HG02885 (cell line): ENCODE data around the gene LEFTY1.
"Not testable (repeated sequence)": the region's sequence is repeated elsewhere in the genome, so short reads cannot be mapped to it uniquely, and the experiment has no call there.

Source experiments
- ATAC-seq: cut with Tn5 transposase; IDR thresholded peaks from one replicate; pipeline ENCODE4 v1.9.1; 2021; ENCODE audit warnings: mild to moderate bottlenecking; ENCODE audit not compliant: unreplicated experiment, poor library complexity

LEFTY1 gene, protein sequence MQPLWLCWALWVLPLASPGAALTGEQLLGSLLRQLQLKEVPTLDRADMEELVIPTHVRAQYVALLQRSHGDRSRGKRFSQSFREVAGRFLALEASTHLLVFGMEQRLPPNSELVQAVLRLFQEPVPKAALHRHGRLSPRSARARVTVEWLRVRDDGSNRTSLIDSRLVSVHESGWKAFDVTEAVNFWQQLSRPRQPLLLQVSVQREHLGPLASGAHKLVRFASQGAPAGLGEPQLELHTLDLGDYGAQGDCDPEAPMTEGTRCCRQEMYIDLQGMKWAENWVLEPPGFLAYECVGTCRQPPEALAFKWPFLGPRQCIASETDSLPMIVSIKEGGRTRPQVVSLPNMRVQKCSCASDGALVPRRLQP

DNA sequence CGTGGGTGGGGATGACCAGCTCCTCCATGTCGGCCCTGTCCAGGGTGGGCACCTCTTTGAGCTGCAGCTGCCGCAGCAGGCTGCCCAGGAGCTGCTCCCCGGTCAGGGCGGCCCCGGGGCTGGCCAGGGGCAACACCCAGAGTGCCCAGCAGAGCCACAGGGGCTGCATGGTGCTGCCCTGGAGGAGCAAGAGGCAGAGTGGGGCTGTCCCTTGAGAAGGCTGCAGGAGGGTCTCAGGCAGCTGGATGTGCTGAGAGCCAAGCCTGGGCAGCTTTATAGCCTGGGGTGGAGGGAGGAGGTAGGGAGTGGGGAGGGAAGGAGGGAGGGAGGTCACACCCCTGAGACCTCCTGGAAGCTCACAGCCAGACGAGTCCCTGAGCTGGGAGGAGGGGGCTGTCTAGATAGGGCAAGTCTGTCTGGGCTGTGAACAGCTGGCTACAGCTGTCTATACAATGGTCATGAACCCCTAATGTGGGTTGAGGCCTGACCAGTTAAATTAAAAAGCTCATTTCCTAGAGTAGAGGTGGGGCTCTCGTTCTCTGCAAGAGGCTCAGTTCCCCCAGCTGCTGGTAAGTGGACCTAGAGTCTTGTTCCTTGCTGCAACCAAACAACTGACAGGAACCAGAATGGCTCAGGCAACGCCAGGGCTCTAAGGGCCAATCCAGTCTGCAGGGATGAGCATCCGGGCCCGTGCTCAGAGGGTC lies at the start of gene LEFTY1:
TSS of gene LEFTY1 (minus strand) at position 249 of the 704 bp plus-strand sequence. CDS start at position 169, 80 bp downstream.
- no peak for ATAC-seq

DNA sequence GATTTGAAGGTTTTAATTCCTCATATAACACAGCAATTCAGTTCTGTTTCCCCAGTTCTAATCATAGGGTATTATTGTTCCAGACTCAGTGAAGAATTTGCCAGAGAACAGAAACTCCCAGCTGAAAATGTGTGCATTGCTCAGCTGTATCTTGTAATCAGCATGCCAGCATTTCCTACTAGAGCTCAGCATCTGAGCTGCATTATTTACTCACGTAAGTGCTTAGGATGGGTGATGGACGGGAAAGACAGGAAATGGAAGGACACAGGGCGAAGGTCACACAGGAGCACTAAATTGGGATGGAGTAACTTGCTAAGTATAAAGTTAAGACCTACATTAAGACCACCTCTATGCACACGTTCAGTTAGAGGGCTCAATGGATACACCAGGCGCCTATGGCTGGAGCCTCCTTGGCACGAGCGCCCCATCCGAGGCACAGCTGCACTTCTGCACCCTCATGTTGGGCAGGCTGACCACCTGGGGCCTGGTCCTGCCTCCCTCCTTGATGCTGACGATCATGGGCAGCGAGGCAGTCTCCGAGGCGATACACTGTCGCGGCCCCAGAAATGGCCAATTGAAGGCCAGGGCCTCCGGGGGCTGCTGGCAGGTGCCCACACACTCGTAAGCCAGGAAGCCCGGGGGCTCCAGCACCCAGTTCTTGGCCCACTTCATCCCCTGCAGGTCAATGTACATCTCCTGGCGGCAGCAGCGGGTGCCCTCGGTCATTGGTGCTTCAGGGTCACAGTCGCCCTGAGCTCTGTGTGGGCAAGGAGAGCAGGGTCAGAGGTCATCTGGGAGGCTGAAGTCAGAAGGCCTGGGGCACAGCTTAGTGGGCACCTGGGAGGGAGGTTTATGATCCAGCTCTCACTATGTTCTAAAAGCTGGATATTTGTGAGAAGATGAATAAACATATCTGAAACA lies 48.4 kb upstream of the LEFTY1 start:
- ATAC-seq: no peak

DNA sequence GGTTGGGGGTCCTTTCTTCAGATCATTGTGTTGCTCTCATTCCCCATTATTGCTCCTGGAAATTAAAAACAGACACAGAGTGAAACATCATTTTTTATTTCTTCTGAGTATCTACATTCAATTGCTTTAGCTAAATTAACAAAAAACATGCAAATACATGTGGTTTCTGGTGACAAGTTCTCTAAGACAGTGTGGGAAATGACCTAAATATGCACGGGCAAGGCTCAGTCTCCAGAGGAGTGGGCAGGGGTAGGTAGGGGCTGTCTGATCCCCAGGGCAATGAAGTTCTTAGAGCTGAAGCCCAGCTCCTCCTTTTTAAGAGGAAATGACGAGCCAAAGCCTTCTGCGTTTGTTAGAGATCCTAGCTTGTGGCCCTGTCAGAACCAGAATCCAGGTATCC lies 47.6 kb upstream of the LEFTY1 start:
- no peak for ATAC-seq

DNA sequence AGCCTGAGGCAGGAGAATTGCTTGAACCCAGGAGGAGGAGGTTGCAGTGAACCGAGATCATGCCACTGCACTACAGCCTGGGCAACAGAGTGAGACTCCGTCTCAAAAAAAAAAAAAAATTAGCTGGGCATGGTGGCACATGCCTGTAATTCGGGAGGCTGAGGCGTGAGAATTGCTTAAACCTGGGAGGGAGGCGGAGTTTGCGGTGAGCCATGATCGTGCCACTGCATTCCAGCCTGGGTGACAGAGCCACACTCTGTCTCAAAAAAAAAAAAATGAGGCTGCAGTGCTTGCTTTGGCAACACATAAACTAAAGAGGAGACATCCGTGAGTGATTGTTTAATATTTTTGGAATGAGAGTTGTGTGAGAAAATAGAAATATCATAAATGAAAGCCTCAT lies 47.1 kb upstream of the LEFTY1 start:
- ATAC-seq: not testable (repeated sequence)

DNA sequence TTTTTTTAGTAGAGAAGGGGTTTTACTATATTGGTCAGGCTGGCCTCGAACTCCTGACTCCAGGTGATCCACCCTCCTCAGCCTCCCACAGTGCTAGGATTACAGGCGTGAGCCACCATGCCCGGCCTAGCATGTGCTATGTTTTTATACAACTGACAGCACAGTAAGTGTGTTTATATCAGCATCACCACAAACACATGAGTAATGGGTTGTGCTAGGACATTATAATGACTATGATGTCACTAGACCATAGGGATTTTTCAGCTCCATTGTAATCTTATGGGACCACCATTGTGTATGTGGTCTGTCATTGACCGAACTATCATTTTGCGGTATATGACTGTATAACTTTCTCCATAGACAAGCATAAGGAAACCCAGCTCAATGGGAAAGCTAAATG lies 45.8 kb upstream of the LEFTY1 start:
- ATAC-seq: no peak

DNA sequence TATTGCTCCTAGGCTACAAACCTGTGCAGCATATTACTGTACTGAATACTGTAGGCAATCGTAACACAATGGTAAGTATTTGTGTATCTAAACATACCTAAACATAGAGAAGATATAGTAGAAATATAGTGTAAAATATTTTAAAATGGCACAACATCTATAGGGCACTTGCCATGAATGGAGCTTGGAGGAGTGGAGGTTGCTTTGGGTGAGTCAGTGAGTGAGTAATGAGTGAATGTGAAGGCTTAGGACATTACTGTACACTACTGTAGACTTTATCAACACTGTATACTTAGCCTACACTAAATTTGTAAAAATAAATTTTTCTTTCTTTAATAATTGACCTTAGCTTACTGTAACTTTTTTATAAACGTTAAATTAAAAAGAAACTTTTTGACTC lies 44.1 kb upstream of the LEFTY1 start:
- ATAC-seq: no peak

DNA sequence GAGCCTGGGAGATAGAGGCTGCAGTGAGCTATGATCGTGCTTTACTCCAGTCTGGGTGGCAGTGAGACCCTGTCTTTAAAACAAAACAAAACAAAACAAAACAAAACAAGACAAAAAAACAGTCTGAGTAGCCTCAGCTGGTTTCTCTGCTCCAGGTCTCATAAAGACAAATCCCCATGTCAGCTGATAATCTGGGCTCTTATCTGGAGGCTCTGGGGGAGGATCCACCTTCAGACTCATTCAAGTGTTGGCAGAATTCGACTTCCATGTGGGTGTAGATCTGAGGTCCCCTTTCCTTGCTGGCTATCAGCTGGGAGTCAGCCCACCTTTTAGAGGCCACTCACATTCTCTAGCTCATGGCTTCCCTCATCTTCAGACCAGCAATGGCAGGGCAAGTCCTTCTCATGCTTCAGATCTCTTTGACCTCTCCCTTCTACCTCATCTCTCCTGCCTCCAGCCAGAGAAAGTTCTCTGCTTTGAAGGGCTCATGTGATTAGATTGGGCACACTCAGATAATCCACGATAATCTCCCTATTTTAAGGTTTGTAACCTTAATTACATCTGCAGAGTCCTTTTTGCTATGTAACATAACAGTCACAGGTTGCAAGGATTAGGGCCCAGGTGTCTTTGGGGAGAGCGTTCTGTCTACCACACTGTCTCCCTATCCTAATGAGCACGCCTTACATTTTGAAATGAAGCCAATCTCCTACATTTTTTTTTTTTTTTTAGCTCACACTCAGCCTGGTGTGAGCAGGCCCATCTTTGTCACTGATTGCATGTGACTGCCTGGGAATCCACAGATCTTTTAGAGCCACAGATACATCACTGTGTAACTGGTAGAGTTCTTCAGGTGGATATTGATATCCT lies 42.6 kb upstream of the LEFTY1 start:
- no peak for ATAC-seq

DNA sequence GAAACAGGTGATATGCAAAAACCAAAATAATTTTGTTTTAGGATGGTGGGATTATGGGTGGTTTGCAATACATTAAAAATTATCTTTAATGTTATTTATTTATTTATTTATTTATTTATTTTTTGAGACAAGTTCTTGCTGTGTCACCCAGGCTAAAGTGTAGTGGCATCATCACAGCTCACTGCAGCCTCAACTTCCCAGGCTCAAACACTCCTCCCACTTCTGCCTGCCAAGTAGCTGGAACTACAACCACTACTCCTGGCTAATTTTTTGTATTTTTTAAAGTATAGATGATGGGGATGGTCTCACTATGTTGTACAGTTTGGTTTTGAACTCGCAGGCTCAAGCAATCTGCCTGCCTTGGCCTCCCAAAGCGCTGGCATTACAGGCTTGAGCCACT lies 41.6 kb upstream of the LEFTY1 start:
- no peak for ATAC-seq

DNA sequence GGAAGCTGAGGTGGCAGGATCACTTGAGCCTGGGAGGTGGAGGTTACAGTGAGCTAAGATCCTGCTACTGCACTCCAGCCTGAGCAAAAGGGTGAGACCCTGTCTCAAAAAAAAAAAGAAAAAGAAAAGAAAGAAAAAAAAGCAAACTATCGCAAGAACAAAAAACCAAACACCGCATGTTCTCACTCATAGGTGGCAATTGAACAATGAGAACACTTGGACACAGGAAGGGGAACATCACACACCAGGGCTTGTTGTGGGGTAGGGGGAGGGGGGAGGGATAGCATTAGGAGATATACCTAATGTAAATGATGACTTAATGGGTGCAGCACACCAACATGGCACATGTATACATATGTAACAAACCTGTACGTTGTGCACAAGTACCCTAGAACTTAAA lies 40.5 kb upstream of the LEFTY1 start:
- ATAC-seq: not testable (repeated sequence)

DNA sequence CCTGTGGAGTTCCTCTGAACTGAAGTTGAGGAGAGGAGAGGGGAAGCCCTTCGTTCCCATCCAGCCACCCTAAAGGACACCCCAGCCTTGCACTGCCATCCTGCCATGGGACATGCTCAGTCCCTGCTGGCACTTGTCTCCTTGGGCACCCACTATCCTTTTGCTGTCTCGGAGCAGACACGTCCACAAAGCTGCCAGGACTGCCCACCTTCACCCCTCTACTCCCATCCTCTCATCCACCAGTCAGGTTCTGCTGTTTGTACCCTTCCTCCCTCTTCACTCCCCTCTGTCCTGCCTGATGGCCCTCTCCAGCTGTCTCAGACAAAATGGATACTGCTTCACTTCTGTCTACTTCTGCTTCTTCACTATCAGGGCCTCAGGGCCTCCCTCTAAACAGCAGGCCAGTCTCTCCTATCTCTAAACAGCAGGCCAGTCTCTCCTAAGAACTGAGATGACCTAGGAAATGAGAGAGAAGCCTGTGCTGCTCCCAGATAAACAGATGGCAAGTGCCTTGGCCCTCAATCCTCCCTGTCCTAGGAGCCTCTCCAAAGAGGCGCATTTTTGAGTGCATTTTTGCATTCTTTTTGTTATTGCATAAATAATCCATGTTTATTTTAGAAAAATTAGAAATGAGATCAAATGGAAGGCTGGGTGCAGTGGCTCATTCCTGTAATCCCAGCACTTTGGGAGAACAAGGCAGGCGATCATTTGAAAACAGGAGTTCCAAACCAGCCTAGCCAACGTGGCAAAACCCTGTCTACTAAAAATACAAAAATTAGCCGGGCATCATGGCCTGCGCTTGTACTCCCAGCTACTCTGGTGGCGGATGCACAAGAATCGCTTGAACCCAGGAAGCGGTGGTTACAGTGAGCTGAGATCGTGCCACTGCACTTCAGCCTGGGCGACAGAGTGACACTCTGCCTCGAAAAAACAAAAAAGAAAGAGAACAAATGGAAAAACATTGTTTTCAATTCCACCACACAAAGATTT lies 39.5 kb upstream of the LEFTY1 start:
- ATAC-seq: no peak

DNA sequence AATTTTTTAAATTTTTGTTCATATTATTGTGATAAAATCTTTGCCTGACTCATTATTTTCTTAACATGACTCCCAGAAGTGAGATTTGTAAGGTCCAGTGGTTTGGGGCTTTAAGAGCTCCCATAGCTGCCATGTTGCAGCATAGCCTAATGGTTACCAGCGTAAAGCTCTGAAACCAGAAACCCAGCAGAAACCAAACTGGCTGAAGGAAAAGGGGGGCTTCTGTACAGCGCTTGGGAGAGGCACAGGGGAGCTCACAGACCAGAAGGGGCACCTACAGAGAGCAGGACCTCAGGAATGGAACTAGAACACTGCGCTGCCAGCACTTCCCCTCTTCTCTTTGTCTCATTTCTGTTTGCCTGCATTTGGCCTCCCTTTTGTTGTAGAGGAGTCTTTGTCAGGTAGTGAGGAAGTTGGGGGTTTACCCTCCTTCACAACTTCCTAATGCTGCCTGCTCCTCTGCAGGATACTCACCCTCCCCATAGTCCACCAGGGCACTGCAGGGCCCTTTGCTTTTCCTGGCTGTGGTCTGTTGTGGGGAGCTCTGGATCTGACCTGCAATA lies 37.7 kb upstream of the LEFTY1 start:
- ATAC-seq: no peak

DNA sequence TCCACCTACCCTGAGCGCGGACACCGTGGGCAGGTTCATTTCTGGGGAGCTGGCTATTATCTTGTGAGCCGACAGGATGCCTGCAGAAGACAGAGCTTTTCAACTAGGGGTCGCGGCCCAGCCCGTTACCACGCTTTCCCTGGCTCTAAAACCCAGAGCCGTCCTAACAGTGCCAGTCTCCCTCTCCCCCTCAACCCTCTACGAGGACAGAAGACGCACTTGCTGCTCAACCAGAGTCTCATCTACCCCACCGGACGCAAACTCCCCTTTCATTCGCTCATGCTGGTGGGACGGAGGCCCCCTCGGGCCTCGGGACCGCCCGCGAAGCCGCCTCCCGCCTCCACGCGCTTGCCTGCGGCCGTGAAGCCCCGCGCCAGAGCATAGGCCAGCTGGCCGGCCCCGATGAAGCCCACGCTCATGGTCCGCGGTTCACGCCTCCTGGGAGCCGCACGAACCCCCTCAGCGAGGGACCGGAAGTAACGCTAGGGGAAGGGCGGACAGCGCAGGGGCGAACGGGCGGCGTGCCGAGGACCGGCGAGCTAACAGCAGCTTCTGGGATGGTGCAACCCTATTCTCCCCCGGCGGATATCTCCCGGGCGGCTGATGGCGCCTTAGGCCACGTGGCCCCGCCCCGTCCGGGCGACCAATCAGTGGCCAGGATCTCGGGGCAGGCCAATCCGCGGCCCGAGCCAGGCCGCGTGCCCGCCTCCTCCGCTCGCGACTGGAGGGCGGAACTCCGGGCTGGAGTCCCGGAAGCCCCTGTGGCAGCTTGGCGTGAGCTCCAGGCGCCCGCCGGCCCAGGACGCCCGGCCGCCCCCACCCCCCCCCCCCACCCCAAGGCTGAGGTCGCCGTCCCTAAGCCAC lies 35.0 kb upstream of the LEFTY1 start, which contains the start of gene PYCR2:
TSS of gene PYCR2 (minus strand) at position 559 of the 864 bp plus-strand sequence. CDS start at position 419, 140 bp downstream.
- peak; percentile 98 for ATAC-seq

DNA sequence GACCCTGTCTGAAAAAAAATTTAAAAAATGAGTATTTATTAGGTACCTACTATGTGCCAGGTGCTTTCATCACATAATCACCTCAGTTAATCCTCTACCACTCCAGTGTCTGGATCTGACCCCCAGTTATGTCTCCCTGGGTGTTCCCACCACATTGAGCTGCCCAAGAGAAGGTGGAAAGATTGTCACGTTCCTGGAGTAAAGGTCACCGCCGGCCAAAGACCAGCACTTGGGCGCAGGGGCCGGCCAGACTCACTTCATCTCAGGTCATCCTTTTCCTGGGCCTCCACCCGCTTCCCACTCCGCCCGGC lies 34.4 kb upstream of the LEFTY1 start:
- ATAC-seq: no peak

DNA sequence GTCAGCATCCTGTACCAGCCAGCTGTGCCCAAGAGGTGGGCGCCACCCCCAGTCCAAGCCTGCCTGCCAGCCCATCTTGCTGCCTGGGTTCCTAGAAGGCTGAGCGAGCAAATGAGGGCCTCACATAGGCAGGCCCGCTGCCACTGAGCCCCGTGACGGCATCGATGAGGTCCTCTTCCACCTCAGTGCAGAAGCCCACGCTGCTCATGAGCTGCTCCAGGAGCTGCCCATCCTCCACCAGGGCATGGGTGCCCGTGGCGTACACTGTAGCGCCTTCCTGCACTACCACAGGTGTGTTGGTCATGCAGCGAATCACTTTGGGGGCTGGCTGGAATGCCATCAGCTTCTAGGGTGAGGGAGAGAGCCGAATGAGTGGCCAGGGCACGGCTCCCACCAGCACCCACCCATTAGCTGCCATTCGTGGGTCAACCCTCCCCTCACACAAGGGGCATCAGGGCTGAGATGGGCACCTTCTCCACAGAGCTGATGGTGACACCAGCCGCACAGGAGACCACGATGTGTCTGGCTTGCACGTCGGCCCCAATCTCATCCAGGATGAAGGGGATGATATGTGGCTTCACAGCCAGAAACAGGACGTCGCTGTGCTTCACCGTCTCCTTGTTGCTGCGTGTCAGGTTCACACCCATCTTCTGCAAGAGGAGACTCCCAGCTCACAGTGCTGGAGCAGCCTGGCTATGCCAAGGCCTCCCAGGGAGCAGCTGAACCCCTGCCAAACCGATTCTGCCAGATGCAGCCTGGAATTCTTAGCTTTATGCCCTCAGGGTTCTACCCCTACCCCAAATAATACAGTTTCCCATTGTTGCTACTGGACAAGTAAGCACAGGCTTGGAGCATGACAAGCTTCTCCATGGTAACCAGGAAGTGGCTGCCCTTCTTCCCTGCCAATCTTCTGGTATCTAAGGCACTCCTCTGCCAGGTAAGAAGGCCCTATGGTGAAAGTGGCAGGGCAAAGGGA lies 33.1 kb upstream of the LEFTY1 start:
- ATAC-seq: no peak

DNA sequence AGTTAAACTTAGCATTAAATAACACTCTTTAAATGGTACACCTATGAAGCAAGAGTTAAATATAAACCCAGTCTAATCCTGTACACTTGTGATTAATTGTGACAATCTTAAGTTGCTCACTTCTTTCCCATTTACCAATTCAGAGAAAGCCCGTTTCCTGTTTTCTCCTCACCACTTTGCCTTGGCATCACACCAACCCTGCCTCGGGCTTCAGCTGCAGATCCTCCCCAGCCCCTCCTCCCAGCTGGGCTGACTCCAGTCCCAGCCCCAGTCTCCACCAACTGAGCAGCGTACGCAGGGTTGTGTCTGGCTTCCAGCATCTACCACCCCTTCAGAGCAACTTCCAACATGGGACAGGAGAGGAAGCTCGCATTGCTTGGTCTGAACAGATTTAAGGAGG lies 31.0 kb upstream of the LEFTY1 start:
- ATAC-seq: no peak

DNA sequence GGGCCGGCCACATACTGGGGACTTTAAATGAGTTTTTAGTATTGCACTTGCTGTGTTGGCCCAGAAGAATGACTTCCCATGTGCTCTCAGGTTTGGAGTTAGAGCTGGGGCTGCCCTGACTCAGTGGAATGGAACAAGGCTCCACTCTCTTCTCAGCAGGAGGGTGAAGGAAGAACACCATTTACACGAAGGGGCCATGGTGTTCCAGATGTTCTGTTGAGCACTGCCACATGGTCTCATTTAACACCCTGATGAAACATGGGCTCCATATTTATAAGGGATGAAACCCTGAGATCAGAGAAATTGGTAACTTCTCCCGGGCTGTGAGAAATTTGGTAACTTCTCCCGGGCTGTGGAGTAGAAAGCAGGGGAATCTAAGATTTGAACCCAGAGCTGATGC lies 29.3 kb upstream of the LEFTY1 start:
- ATAC-seq: no peak
